HG03097 (cell line): ENCODE measurements around the gene EXPH5.
A peak's percentile ranks its signal among the peaks of the same experiment; 100 is the strongest.

ENCODE experiments used
- ATAC-seq: cut with Tn5 transposase; IDR thresholded peaks from one replicate; pipeline ENCODE4 v1.9.1; 2021; ENCODE audit not compliant: unreplicated experiment, low FRiP score

The EXPH5 gene

GRCh38 chr11:108486331-108486730 lies 107.2 kb downstream of the EXPH5 start:
- ATAC-seq: no peak

- ATAC-seq: no peak
Observed at GRCh38 chr11:108483163-108483562, 110.4 kb downstream of the EXPH5 start.

- ATAC-seq: no peak
Observed at GRCh38 chr11:108474664-108475463, 118.7 kb downstream of the EXPH5 start.

- no peak for ATAC-seq
Observed at GRCh38 chr11:108472681-108473080, 120.9 kb downstream of the EXPH5 start.

- no peak for ATAC-seq
Observed at GRCh38 chr11:108468478-108468864, 125.1 kb downstream of the EXPH5 start.

GRCh38 chr11:108467091-108467823 lies 126.3 kb downstream of the EXPH5 start, which contains the start of gene C11orf65:
Gene C11orf65, minus strand, starts transcription at chr11:108467529. Its CDS starts 5,970 bp downstream, at chr11:108461559.
- ATAC-seq: peak; percentile 98

- no peak for ATAC-seq
Observed at GRCh38 chr11:108466405-108466804, 127.2 kb downstream of the EXPH5 start.
